GM23338 (cell line): ENCODE data around the gene SYCP3. TPM values are rescaled to one million over a fixed set of nuclear protein-coding genes. Genes with fewer than 3 reads are reported as not detected.
A peak's percentile ranks its signal among the peaks of the same experiment; 100 is the strongest.

ENCODE experiments used
- ATAC-seq: fragments of 200-7000 bp; cut with Tn5 transposase; 3 replicates; pipeline ENCODE4 v1.9.1; 2020
- DNase-seq: peaks from one replicate; pipeline ENCODE4 v3.0.0-alpha.2; 2015; ENCODE audit warnings: low spot score
- H2AFZ ChIP-seq: fragments of 200-600 bp; sonication (generic); 2 replicates; pipeline ENCODE4 v1.8.0; 2016; ENCODE audit warnings: antibody characterized with exemption, mild to moderate bottlenecking, moderate library complexity
- H3F3A ChIP-seq: fragments of 200-600 bp; sonication (generic); replicated peaks from 2 replicates; pipeline ENCODE4 v1.8.0; 2017; ENCODE audit warnings: antibody characterized with exemption, mixed run types, low read depth
- H3K27ac ChIP-seq: fragments of 200-600 bp; sonication (generic); 2 replicates; pipeline ENCODE4 v1.6.1; 2016; ENCODE audit warnings: low read depth
- H3K27me3 ChIP-seq: fragments of 200-600 bp; sonication (generic); 2 replicates; pipeline ENCODE4 v1.8.0; 2016; ENCODE audit warnings: mild to moderate bottlenecking, mixed run types, moderate library complexity; ENCODE audit not compliant: insufficient read depth
- H3K36me3 ChIP-seq: fragments of 200-600 bp; sonication (generic); 2 replicates; pipeline ENCODE4 v1.8.0; 2016; ENCODE audit warnings: mild to moderate bottlenecking; ENCODE audit not compliant: insufficient read depth
- H3K4me1 ChIP-seq: fragments of 200-600 bp; sonication (generic); 2 replicates; pipeline ENCODE4 v1.8.0; 2016; ENCODE audit warnings: mild to moderate bottlenecking, moderate library complexity; ENCODE audit not compliant: insufficient read depth
- H3K4me2 ChIP-seq: fragments of 200-600 bp; sonication (generic); 2 replicates; pipeline ENCODE4 v1.7.1; 2017; ENCODE audit warnings: mixed run types
- H3K4me3 ChIP-seq: fragments of 200-600 bp; sonication (generic); 2 replicates; pipeline ENCODE4 v1.6.1; 2016; ENCODE audit warnings: mixed run types
- H3K79me2 ChIP-seq: fragments of 200-600 bp; sonication (generic); replicated peaks from 2 replicates; pipeline ENCODE4 v1.8.0; 2017; ENCODE audit warnings: mild to moderate bottlenecking; ENCODE audit not compliant: insufficient read depth
- H3K9me2 ChIP-seq: fragments of 200-600 bp; sonication (generic); 2 replicates; pipeline ENCODE4 v1.8.0; 2017; ENCODE audit not compliant: insufficient read depth
- H4K20me1 ChIP-seq: fragments of 200-600 bp; sonication (generic); replicated peaks from 2 replicates; pipeline ENCODE4 v1.8.0; 2017; ENCODE audit warnings: mild to moderate bottlenecking; ENCODE audit not compliant: insufficient read depth
- H3K27ac Mint-ChIP-seq: 2 replicates; pipeline ENCODE4 v1.8.0; 2020; ENCODE audit warnings: inconsistent platforms, mild to moderate bottlenecking, moderate library complexity, mixed read lengths
- H3K27me3 Mint-ChIP-seq: 3 replicates; pipeline ENCODE4 v1.8.0; 2022; ENCODE audit warnings: low read depth, mild to moderate bottlenecking, moderate library complexity, mixed read lengths, inconsistent platforms; ENCODE audit not compliant: insufficient read depth, poor library complexity
- H3K36me3 Mint-ChIP-seq: 3 replicates; pipeline ENCODE4 v1.8.0; 2021; ENCODE audit warnings: low read depth, mild to moderate bottlenecking, inconsistent platforms, moderate library complexity, mixed read lengths
- H3K4me1 Mint-ChIP-seq: 3 replicates; pipeline ENCODE4 v1.8.0; 2020; ENCODE audit warnings: mild to moderate bottlenecking, inconsistent platforms, mixed read lengths
- H3K4me3 Mint-ChIP-seq: 3 replicates; pipeline ENCODE4 v1.8.0; 2021; ENCODE audit warnings: moderate library complexity, mild to moderate bottlenecking, inconsistent platforms, mixed read lengths
- H3K9me3 Mint-ChIP-seq: 3 replicates; pipeline ENCODE4 v1.8.0; 2020; ENCODE audit warnings: moderate library complexity, mild to moderate bottlenecking, inconsistent platforms, mixed read lengths
- STAT1 ChIP-seq: IDR thresholded peaks from one replicate; pipeline ENCODE4 v1.6.1; 2016; ENCODE audit warnings: antibody characterized with exemption; ENCODE audit not compliant: unreplicated experiment
- polyA plus RNA-seq: library from polyadenylated mRNA; unstranded; fragments of >200 nt; fragmentation: Nextera tagmentation; extraction: Ambion mirVana; gene quantifications from 2 replicates; pipeline ENCODE4 v1.2.1, GENCODE V29; 2016
- total RNA-seq: library from RNA; depleted of rRNA; stranded (reverse); fragments of >200 nt; shearing (Covaris generic); gene quantifications from 2 replicates; pipeline ENCODE4 v1.2.3, GENCODE V29; 2014
- TF ChIP-seq, protein P1 (sequence below): IDR thresholded peaks from one replicate; pipeline ENCODE4 v1.6.1; 2018; ENCODE audit warnings: antibody characterized with exemption; ENCODE audit not compliant: unreplicated experiment
- TF ChIP-seq, protein P2 (sequence below): IDR thresholded peaks from 2 replicates; pipeline ENCODE4 v1.6.1; 2016; ENCODE audit warnings: antibody characterized with exemption
- TF ChIP-seq, protein P3 (sequence below), 2 experiments: fragments of 200-600 bp in 1 of 2; sonication (generic) in 1 of 2; conservative IDR thresholded peaks; 2 replicates each; pipeline versions ENCODE4 v1.5.1 to v1.6.1; 2016 to 2017; ENCODE audit warnings: antibody characterized with exemption in 2 of 2, low read depth in 2 of 2, mild to moderate bottlenecking in 2 of 2, moderate library complexity in 1 of 2

SYCP3 gene
- total and polyA plus RNA-seq, 2 experiments from 2014 or later: 0.07 to 1.5 TPM

DNA sequence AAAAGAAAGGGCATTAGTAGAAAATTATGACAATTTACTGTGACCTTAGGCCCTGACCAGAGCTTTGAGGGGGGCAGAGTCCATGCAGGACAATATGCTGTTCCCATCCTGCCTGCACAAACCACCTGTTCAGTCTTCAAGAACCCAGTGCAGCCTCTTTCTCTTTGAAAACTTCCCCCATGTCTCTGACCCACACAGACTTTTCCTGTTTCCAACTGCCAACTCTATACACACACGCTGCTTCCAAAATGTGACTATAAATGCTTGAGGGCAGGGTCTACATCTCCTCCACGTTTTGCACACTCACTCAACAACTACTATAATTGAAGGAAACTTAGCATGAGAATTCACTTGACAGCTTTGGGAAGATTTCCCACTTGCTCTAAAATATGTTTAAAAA is 36.6 kb upstream of the SYCP3 start:
- peaks cover 5% of the 10 kb centered on the region; the same call in 1 of the 2 replicates for H4K20me1 ChIP-seq
- H3K4me2 ChIP-seq: no peak overlapping the region
- peaks cover 9% of the 10 kb centered on the region; the same call in 2 of the 3 replicates for H3K36me3 Mint-ChIP-seq
- no peak for TF ChIP-seq STAT1
- TF ChIP-seq, protein P1, sequence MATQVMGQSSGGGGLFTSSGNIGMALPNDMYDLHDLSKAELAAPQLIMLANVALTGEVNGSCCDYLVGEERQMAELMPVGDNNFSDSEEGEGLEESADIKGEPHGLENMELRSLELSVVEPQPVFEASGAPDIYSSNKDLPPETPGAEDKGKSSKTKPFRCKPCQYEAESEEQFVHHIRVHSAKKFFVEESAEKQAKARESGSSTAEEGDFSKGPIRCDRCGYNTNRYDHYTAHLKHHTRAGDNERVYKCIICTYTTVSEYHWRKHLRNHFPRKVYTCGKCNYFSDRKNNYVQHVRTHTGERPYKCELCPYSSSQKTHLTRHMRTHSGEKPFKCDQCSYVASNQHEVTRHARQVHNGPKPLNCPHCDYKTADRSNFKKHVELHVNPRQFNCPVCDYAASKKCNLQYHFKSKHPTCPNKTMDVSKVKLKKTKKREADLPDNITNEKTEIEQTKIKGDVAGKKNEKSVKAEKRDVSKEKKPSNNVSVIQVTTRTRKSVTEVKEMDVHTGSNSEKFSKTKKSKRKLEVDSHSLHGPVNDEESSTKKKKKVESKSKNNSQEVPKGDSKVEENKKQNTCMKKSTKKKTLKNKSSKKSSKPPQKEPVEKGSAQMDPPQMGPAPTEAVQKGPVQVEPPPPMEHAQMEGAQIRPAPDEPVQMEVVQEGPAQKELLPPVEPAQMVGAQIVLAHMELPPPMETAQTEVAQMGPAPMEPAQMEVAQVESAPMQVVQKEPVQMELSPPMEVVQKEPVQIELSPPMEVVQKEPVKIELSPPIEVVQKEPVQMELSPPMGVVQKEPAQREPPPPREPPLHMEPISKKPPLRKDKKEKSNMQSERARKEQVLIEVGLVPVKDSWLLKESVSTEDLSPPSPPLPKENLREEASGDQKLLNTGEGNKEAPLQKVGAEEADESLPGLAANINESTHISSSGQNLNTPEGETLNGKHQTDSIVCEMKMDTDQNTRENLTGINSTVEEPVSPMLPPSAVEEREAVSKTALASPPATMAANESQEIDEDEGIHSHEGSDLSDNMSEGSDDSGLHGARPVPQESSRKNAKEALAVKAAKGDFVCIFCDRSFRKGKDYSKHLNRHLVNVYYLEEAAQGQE: no peak
- H3F3A ChIP-seq: no peaks in the 10 kb centered on the region
- H3K27ac ChIP-seq: peak overlapping the region; percentile 2; the same call in 1 of the 2 replicates
- H3K27me3 ChIP-seq: no peaks in the 10 kb centered on the region
- no peaks in the 10 kb centered on the region for H3K79me2 ChIP-seq
- H3K4me3 ChIP-seq: no peak overlapping the region
- H3K27me3 Mint-ChIP-seq: no peaks in the 10 kb centered on the region
- ATAC-seq (no peak), DNase-seq (no peak)
- no peak overlapping the region for H3K27ac Mint-ChIP-seq
- no peaks in the 10 kb centered on the region for H3K4me1 ChIP-seq
- peaks cover 13% of the 10 kb centered on the region for H3K36me3 ChIP-seq
- no peaks in the 10 kb centered on the region for H3K9me3 Mint-ChIP-seq
- no peak overlapping the region for H3K4me3 Mint-ChIP-seq
- H3K9me2 ChIP-seq: no peaks in the 10 kb centered on the region
- no peak overlapping the region for H2AFZ ChIP-seq
- no peaks in the 10 kb centered on the region for H3K4me1 Mint-ChIP-seq

DNA sequence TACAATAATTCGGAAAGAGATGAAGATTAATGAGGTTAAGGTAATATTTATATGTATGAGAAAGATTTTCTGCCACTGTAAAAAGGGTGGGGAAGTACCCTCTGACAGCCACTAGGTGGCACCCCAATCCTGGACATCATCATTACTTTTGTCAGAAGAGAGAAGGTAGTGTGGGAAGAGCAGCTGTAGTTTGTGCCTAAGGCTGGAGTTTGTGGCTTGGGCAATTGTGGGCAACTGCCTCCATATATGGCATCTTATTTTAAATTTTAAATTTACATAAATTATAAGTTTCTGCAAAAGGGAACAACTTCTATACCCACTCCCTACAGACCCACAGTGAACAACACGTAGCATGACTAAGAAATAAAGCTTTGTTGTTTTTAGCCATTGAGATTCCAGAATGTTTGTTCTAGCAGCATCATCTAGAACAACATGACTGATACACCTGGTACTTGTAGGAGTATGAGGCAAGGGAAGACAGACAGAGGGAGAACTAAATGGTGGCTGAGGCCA is 34.4 kb upstream of the SYCP3 start:
- no peaks in the 10 kb centered on the region for H3K27me3 Mint-ChIP-seq
- Histone ChIP-seq H3K36me3 (peaks cover 8% of the 10 kb centered on the region; the same call in 1 of the 2 replicates), H3K4me1 (no peaks in the 10 kb centered on the region), H3K4me3 (no peak overlapping the region), H3K27ac (no peak overlapping the region), H2AFZ (no peak overlapping the region), H3F3A (no peaks in the 10 kb centered on the region), H3K27me3 (no peaks in the 10 kb centered on the region), H4K20me1 (peaks cover 5% of the 10 kb centered on the region; the same call in 1 of the 2 replicates), H3K79me2 (no peaks in the 10 kb centered on the region), H3K4me2 (no peak overlapping the region), H3K9me2 (no peaks in the 10 kb centered on the region)
- no peak overlapping the region; the same call in 1 of the 2 replicates for H3K27ac Mint-ChIP-seq
- no peaks in the 10 kb centered on the region for H3K9me3 Mint-ChIP-seq
- ATAC-seq (peak; percentile 83), DNase-seq (peak; percentile 74)
- TF ChIP-seq, protein P2, sequence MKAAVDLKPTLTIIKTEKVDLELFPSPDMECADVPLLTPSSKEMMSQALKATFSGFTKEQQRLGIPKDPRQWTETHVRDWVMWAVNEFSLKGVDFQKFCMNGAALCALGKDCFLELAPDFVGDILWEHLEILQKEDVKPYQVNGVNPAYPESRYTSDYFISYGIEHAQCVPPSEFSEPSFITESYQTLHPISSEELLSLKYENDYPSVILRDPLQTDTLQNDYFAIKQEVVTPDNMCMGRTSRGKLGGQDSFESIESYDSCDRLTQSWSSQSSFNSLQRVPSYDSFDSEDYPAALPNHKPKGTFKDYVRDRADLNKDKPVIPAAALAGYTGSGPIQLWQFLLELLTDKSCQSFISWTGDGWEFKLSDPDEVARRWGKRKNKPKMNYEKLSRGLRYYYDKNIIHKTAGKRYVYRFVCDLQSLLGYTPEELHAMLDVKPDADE: no peak
- TF ChIP-seq, protein P3, sequence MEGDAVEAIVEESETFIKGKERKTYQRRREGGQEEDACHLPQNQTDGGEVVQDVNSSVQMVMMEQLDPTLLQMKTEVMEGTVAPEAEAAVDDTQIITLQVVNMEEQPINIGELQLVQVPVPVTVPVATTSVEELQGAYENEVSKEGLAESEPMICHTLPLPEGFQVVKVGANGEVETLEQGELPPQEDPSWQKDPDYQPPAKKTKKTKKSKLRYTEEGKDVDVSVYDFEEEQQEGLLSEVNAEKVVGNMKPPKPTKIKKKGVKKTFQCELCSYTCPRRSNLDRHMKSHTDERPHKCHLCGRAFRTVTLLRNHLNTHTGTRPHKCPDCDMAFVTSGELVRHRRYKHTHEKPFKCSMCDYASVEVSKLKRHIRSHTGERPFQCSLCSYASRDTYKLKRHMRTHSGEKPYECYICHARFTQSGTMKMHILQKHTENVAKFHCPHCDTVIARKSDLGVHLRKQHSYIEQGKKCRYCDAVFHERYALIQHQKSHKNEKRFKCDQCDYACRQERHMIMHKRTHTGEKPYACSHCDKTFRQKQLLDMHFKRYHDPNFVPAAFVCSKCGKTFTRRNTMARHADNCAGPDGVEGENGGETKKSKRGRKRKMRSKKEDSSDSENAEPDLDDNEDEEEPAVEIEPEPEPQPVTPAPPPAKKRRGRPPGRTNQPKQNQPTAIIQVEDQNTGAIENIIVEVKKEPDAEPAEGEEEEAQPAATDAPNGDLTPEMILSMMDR (conservative IDR thresholded peaks at IDR 0.05; ENCODE audit: low read depth in 2 of 2): peak; percentile 92 to 99
- H3K36me3 Mint-ChIP-seq: peaks cover 16% of the 10 kb centered on the region; the same call in 2 of the 3 replicates
- H3K4me1 Mint-ChIP-seq: no peaks in the 10 kb centered on the region
- no peak overlapping the region for H3K4me3 Mint-ChIP-seq
